GM21737 (cell line): ENCODE measurements around the gene AGAP3.
A peak's percentile ranks its signal among the peaks of the same experiment; 100 is the strongest.

Experiments
- ATAC-seq: cut with Tn5 transposase; IDR thresholded peaks from one replicate; pipeline ENCODE4 v1.9.1; 2021; ENCODE audit warnings: mild to moderate bottlenecking, moderate library complexity; ENCODE audit not compliant: unreplicated experiment

AGAP3 gene

GRCh38 chr7:151057989-151058780 lies 28.1 kb upstream of the AGAP3 start:
- peak; percentile 81 for ATAC-seq

- no peak for ATAC-seq
These were observed 27.4 kb upstream of the AGAP3 start for GRCh38 chr7:151058781-151059366.

- peak; percentile 37 for ATAC-seq
These were observed 26.7 kb upstream of the AGAP3 start, which contains the start of gene SLC4A2 for GRCh38 chr7:151059367-151060112. TSS of gene SLC4A2 (plus strand) at chr7:151059589. CDS start at chr7:151061988, 2,399 bp downstream.

DNA sequence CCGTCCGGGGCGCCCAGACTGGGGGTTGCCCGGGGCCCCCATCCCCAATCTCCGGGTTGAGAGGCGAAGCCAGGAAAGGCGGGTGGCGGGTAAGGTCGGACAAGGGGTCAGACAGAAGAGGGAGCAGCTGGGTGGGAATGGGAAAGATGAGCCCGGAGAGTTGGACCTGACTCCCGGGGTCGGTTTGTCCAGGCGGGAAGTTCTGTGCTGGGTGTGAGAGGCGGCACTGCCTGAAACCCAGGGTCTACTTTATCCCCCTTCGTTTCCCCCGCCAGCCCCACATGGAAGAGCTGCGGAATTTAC lies 26.2 kb upstream of the AGAP3 start:
- ATAC-seq = no peak

GRCh38 chr7:151060416-151061212 lies 25.7 kb upstream of the AGAP3 start:
- no peak for ATAC-seq

DNA sequence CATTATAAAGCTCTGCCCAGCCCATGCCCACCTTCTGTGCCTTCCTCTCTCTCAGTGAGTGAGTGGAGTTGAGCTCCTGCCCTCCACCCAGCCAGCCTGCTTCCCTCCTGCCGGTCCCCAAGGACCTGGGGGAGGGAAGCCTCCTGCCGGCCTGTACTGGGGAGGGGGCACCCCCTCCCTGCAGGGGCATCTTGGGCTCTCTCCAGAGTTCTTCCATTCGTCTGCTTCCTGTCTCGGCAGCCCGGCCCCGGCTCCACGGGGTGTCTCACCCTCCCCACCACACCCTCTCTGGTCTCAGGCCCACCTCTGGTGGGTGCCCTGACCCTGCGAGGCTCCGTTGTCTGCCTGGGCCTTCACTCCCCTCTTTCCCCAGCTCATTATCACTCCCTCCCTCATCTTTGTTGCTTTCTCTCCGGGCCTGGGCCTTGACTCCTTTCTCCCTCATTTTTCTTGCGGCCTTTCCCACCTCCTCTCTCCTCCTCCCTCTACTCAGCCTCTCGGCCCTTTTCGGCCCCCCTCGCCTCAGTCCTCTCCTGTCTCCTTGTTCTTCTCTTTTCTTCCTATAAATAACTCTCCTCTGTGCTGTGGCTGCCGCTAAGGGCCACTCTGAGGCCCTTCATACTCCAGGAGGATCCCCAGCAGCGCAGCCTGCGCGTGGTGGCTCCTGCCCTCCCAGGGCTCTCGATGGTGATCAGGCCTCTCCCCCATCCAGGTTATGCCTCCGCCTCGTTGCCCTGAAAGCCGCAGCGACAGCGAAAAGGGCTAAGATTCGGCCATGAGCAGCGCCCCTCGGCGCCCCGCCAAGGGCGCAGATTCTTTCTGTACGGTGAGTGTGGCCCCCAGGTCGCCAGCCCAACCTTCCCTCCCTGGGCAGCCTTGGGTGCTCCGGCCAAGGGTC lies 24.8 kb upstream of the AGAP3 start:
- no peak for ATAC-seq

DNA sequence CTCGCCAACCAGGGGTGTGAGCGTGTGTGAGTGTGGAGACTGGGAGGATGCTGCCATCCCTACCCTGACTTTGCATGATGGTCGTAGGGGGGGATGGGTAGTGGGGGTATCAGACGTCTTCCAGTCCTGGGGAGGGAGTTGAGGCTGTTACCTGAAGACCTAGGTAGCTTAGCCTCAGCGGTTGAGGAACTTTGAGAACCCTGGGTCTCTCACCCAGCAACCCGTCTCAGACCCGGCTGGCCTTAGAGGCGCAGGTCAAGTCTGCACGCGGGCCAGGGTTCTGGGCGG lies 24.2 kb upstream of the AGAP3 start:
- no peak for ATAC-seq

DNA sequence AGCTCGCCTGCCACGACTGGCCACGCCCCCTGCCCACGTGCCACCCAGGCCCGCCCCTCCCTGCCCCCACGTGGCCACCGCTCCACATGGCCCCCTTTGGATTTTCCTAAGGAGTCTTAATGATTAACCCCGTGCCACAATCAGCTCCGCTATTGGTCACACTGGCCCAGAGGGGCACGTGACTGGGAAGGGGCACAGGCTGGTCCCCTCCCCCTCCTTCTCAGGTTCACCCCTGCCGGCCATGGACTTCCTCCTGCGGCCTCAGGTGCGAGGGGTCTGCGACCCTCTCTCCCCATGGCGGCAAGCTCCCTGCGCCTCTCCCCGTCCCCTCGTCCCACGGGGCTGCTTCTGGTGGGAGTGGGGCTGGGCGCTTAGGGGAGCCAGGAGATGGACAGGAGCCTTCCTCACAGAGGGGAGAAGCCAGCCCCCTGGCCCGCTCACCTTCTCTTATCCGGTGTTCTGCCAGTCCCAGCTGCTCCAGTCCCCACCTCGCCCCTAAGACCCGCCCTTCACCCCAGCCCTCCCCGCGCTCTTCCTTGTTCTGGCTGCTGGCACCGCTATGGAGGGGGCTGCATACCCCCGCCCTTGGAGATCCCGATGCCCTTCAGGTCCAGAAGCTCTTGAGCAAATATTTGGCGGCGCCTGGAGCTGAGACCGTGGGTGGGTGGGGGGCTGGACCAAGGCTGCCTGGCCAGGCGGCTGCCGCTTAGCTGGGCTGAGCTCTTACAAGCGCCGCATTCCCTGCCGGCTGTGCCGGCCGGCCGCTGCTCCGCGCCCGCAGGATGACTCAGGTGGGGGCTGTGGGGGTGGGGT lies 23.7 kb upstream of the AGAP3 start:
- no peak for ATAC-seq

GRCh38 chr7:151063212-151063561 lies 23.1 kb upstream of the AGAP3 start:
- ATAC-seq = no peak

DNA sequence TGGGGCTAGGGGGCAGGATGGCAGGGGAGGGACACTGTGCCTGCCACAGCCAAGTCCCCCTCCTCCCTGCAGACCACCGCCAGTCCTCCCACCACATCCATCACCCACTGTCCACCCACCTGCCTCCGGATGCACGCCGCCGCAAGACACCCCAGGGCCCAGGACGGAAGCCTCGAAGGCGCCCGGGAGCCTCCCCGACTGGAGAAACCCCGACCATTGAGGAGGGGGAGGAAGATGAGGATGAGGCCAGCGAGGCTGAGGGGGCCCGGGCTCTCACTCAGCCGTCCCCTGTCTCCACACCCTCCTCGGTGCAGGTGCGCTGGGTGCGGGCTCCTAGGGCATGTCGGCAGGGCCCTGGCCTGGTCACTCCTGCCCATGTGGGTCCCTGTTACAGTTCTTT lies 21.8 kb upstream of the AGAP3 start:
- no peak for ATAC-seq

GRCh38 chr7:151064993-151065392 lies 21.3 kb upstream of the AGAP3 start:
- ATAC-seq = no peak

DNA sequence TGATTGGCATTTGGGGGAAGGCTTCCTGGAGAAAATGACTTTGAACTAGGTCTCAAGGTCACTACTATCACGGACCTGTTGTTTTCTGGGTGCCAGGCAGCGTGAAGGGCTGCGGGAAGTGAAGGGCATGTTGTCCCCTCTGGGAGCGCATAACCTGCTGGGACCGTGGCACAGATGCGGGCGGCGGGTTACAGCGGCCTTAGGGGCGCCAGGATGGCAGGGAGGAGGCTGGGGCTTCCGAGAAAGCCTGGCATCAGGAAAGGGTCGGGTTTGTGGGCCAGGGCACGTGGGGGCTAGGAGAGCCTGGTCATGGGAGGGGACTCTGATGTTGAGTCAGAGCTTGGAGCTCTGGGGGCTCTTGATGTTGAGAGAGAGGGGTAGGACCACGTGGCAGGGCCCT lies 20.8 kb upstream of the AGAP3 start:
- no peak for ATAC-seq

DNA sequence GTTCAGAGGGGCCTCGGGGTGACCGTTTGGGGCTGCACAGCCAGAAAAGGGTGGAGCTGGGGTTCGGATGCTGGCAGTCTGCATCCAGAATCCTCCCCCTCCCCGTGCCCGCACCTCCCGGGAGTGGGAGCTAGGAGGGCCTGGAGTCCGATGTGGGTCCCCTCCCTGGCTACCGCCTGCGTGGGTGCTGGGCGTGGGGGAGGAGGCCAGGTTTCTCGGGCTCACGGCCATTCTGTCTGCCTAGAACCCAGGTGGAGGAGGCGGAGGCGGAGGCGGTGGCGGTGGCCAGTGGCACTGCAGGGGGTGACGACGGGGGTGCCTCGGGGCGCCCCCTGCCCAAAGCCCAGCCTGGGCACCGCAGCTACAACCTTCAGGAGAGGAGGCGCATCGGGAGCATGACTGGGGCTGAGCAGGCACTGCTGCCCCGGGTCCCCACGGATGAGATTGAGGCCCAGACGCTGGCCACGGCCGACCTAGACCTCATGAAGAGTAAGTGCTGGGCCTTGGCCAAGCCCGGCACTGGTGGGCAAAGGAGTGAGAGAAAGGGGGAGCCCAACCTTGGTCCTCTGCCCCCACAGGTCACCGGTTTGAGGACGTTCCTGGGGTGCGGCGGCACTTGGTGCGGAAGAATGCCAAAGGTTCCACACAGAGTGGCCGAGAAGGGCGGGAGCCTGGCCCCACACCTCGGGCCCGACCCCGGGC lies 19.9 kb upstream of the AGAP3 start:
- no peak for ATAC-seq

- ATAC-seq = no peak
These were observed 18.1 kb upstream of the AGAP3 start for GRCh38 chr7:151068069-151068773.

GRCh38 chr7:151069841-151070573 lies 16.3 kb upstream of the AGAP3 start:
- ATAC-seq = no peak

DNA sequence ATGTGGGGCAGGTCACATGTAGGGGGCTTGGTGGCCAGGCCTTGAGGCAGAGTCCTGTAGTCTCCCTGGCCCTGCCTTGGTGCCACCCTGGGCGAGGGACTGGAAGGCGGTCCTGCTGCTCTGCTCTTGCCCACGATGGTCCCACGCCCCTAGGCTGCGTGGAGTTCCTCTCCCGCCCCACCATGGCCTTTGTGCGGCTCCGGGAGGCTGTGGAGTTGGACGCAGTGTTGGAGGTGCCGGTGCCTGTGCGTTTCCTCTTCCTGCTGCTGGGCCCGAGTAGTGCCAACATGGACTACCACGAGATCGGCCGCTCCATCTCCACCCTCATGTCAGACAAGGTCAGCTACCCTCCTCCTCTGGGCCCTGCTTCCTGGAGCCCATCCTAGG lies 15.7 kb upstream of the AGAP3 start:
- no peak for ATAC-seq

DNA sequence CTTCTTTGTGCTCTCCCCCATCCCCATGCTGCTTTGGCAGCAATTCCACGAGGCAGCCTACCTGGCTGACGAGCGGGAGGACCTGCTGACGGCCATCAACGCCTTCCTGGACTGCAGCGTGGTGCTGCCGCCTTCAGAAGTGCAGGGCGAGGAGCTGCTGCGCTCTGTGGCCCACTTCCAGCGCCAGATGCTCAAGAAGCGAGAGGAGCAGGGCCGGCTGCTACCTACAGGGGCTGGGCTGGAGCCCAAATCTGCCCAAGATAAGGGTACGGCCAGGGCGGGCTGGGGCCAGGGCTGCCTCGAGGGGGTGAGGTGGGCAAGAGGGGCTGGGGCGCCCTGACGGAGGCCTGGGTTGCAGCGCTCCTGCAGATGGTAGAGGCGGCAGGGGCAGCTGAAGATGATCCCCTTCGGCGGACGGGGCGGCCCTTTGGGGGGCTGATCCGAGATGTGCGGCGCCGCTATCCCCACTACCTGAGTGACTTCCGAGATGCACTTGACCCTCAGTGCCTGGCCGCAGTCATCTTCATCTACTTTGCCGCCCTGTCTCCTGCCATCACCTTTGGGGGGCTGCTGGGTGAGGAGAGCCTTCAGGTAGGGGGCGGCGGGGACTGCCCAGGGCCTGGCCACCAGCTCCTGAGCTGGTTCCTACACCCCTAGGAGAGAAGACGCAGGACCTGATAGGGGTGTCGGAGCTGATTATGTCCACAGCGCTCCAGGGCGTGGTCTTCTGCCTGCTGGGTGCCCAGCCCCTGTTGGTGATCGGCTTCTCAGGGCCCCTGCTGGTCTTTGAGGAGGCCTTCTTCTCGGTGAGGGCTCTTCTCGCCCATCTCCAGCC lies 15.0 kb upstream of the AGAP3 start:
- no peak for ATAC-seq
